Measurements from ENCODE around the gene POC1B.

POC1B gene

DNA sequence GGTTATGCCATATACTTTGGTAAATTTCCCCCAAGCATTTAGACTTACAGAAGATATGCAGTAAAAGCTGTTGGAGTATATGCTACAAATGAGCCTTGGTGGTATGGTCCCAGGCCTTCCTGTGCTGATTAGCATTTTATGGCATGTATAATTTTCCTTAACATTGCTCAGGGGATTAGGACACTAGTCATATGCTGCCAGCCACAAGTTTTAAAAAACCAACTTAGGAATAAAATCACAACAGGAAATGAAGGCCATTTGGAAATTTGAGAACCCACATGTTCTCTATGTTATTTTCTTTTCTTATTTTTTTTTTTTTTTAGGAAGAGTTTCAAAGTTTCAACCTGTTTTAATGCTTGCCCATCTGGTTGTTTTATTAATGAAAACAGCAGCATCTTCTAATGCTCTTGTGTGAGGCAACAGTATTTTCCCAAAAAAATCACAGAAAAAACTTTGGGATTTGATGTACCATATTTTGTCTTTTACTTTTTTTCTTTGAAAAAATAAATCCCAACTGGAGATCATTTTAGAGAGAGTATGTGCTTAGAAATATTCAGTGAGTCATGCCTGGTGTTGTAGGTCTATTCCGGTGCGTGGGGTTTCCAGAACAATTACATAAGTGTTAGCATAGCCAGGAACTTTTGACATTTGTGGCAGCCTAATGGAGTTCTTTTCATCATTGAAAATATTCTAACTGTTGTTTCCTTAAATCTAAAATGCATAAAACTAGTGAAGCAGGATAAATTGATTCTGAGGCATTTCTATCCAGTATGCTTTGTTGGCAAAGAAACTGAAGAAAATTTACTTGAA lies 151.9 kb downstream of the POC1B start:
- TF ChIP-seq, protein P1, sequence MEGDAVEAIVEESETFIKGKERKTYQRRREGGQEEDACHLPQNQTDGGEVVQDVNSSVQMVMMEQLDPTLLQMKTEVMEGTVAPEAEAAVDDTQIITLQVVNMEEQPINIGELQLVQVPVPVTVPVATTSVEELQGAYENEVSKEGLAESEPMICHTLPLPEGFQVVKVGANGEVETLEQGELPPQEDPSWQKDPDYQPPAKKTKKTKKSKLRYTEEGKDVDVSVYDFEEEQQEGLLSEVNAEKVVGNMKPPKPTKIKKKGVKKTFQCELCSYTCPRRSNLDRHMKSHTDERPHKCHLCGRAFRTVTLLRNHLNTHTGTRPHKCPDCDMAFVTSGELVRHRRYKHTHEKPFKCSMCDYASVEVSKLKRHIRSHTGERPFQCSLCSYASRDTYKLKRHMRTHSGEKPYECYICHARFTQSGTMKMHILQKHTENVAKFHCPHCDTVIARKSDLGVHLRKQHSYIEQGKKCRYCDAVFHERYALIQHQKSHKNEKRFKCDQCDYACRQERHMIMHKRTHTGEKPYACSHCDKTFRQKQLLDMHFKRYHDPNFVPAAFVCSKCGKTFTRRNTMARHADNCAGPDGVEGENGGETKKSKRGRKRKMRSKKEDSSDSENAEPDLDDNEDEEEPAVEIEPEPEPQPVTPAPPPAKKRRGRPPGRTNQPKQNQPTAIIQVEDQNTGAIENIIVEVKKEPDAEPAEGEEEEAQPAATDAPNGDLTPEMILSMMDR (IDR thresholded peaks at IDR 0.05) = no peak

DNA sequence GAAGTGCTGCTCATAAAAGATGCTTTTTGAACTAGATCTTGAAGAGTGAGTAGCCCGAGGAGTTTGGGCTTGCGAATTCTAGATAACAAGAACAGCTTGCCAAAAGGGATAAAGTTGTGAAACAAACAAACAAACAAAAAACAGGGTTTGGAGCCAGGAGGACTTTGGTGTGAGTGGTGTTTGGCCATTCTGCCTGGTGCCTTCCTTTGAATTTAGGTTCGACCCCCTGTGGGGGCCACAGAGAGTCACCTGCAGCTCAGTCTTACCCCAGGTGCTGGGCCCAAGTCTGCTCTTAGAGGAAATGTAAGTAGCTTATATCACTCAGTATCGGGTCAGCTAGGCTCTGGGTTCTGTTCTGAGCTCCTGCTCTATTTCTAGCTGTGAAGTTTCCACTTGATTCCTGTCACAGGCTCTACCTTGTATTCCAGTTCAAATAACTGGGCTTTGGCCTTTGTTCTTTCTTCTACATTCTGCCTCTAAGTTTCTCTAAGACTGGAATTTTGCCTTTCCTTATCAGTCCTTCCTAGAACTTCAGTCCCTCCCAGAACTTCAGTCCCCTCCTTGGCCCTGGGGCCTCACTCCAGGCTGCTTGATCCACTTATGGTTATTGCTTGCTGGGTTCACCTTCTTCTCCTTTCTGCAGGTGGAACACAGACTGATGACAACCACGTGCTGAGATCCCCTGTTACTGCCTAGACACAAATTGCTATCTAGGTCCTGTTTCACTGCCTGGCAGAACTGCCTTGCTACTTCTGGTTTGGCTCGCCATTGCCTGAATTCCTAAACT lies 153.1 kb downstream of the POC1B start:
- TF ChIP-seq, protein P1 (IDR thresholded peaks at IDR 0.05) = no peak

DNA sequence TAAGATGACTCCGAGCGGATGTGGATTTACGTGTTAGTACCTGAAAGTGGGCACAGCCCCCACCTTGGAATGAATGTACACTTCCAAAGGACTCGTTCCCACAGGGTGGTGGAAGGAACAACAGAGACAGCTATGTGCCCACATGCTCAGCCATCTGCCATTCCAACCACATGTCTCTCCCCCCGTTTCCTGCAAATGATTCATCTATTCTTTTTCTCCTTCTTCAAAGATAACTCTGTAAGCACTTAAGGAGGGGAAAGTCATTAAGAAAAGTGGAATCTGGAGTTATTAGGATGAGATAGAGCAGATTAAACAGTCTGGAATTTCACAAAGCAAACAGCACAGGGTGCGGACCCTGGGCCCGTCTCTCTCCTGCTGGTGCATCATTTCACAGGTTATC lies 155.0 kb downstream of the POC1B start:
- TF ChIP-seq, protein P1 (IDR thresholded peaks at IDR 0.05) = no peak

DNA sequence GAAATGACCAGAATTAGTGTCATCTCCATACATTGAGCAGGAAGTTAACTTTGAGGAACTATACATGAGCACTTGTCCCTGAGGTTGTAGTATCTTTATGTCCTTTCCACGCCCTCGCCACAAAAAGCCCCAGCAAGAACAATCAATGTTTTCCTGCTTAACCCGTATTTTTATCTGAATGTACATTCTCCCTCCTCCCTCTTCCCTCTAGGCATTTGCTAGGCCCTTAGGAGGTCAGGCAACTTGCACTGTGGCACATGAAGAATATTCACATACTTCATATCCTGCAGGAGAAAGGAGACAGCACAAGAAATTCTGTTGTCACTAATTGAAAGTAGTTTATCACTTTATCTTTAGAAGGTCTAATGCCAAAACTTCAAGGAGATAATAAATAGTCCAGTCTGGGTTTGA lies 155.4 kb downstream of the POC1B start:
- TF ChIP-seq, protein P1 (IDR thresholded peaks at IDR 0.05) = no peak
